CD1c-positive myeloid dendritic cell (primary cell): ENCODE measurements around the gene RASL10B.
"Not testable (repeated sequence)": the region's sequence is repeated elsewhere in the genome, so short reads cannot be mapped to it uniquely, and the experiment has no call there.

ENCODE experiments used
- DNase-seq: peaks from one replicate; pipeline ENCODE4 v3.0.0-alpha.2; 2016; ENCODE audit errors: extremely low spot score

The RASL10B gene

DNA sequence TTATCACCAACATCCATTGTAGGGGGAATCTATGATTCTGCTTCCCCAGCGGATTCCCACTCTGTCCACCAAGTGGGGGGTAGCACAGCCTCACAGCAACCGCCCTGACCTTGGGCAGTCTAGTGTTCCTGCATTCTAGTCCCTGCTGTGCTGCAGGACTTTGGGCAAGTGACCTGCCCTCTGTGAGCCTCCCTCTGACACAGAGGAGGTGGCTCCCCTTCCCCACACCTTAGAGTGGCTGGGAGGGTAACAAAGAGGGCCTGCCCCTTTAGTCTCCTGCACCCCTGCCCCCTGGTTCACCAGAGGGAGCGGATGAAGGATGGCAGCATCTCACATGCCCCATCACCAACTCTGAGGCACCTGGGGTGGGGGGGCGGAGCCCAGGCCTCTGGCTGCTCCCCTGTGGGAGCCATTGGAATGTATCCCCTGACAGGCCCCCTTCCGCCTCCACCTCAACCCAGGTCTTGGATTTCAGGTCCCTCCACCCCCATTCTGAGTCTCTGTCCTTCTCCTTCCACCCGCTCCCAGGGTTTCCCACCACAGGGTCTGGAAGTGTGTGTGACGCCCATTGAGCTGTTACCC is 11.5 kb downstream of the RASL10B start:
- no peak for DNase-seq

DNA sequence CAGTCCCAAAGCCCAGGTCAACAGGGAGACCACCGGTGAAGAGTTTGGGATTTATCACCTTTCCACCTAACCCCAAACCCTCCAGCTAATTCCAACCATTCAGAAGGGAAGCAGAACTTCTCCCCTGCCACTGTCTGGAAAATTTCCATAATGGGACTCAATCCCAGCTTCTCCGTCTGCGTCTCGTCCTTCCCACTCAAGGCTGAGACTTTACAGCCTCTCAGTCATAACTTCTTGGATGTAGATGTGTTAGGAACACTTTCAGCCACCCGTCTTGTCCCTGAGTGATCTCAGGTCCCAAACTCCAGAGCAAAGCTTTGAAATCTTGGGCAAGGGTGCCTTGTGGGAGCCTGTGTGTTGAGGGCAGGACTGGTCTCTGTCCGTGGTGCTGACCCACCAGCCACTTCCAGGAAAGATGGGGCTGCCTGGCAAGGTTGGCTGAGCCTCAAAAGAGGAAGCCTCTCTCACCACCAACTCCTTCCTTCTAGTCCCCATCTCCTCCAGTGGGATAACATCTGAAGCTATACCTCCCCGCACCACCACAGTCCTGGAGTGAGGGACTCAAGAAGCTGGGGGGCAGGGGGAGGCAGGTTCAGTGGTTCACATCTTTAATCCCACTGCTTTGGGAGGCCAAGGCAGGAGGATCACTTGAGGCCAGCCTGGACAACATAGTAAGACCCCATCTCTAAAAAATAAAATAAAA is 12.3 kb downstream of the RASL10B start:
- peak; percentile 44 for DNase-seq

DNA sequence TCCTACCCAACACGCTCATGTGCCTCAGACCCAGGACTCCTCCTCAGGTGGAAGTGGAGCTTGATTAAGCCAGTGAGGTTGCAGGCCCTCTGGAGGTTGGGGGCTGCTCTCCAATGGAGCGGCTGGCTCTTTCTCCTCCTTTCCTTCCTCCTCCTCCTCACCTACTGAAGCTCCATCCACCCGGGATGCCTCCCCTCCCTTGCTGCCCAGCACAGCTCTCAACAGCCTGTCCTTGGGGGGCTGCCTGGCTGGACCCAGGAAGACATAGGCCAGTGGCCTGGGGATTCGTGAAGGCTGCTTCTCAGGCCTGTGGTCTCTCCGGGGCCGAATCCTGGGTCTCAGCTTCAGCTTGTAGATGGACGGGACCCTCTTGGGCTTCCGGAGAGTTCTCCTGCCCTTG is 13.4 kb downstream of the RASL10B start:
- no peak for DNase-seq

DNA sequence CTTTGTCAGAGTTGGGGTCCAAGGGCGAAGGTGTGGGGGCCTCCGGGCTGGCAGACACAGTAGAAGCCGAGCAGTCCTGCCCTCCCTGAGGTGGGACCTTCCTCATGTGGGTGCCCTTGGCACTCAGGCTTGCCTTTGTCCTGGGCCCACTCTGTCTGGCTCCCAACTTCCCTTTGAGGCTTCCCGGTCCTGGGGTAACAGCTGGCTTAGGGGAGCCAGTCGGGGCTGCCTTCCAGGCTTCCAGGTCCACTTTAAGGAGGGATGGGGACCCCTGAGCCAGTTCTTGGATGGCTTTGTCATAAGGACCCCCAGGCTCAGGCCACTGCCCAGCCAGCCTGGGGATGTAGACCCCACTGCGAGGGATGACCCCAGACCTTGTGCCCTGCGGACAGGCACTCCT is 13.8 kb downstream of the RASL10B start:
- DNase-seq, result no peak

DNA sequence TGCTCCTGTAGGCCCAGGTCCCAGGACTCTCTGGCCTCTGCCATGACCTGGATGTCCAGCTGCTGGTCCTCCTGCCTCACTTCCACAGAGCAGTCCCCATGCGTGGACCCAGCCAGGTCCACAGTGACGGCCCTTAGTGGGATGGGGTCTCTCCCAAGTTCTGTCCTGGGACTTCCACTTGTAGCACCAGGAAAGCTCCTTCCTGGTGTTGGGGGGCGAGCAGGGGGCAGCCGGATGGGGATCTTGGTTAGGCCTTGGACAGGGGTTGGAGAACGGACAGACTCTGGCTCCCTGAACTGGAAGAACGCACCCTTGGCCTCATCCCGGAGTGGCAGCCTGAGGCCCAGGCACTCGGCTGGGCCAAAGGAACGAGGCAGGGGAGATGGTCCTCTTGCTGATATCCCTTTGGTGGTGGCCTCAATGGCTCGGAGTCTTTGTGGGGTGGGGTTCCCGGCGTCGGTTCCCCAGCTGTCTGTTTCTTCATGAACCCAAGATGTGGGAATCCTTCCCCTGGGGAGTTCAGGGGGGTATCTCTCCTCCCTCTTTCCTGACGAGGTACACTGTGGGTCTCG is 14.4 kb downstream of the RASL10B start:
- no peak for DNase-seq

DNA sequence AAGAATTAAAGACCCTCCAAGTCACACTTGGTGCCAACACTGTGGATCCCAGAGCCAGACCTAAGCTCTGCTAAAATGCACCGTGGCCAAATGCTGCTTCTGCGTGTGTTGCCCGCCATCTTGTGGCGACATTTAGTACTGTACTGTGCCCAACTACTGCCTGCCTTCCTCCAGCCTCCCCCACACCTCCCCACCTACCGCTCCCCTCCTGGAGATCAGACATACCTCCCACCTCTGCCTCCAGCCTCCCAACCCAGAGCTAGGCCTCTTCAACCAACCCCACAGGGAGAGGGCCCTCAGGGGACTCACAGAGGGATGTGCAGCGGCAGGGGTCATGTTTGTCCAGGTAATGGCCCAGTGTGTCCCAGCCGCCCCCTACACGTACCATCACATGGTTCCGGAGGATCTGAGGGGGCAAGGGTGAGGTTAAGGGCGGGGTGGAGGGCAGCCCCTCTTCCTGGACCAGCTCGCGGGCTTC is 16.1 kb downstream of the RASL10B start:
- peak; percentile 81 for DNase-seq

DNA sequence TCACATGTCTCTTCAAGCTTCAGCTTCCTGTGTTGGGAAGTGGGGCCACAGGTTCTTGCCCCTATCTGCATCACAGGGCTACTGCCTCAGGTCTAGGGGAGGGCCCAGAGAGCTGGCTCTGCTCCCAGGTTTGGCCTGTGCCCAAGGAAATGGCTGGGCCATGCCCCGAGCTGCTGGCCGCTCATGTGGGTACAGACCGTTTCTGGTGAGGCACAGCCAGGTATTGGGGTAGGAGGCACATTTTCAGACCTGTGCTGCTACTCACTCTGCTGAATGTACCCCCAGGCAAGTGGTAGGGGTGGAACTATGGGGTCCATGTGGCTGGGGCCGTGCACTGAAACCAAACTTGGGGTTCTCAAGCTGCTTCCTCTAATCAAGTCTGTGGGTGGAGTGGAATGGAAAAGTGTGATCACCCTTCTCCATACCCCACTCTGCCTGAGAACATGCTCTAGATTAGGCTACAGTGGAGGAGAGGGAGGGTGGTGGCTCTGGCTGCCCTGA is 17.0 kb downstream of the RASL10B start:
- DNase-seq, result no peak

DNA sequence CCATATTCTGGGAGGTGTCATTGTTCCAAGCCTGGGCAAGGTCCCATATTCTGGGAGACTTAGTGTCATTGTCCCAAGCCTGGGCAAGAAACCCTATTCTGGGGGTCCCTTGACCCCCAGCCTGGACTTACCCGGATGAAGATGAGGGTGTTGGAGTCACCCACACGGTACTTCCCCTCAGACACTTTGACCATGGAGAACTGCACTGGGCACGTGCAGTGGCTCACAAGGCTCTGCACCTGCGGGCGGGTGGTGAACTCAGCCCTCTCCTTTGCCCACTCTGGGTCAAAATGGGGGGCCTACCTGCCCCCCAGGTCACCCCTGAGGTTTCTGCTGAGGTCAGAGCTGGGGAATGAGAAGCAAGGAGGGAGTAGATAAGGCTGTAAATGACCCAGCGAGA is 17.5 kb downstream of the RASL10B start:
- no peak for DNase-seq

DNA sequence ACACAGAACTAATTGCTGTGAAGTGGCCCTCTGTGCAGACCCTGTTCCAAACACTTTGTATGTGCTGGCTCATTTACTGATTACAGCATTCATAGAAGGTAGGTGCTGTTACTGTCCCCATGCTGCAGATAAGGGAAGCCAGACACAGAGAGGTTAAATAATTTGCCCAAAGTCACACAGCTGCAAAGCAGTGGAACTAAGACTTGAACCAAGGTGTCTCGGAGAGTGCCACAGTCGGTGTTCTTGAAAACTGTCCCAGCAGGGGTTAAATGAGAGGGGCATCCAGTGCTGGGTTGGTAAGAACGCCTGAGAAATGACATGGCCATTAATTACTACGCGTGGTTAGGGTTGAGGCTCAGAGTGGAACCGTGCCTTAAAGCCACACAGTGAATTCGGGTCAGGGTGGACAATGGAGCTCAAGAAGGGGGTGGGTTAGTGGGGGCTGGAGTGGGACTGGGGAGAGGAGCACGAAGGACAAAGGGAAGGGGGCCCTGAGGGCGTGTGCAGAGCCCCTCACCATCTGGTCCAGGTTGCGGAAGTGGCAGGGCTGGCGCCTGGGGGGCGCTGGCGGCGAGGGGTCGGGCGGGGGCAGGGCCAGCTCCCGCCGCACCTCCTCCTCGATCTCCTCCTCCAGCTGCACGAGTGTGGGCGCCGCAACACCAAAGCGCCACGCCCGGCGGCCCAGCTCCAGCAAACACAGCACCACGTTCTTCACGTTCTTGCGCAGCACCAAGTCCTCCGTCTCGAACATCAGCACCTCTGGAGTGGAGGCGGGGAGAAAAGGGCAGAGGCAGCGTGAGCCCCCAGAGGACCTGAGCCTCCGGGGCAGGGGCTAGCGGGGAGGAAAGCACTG is 18.3 kb downstream of the RASL10B start:
- DNase-seq, result no peak

DNA sequence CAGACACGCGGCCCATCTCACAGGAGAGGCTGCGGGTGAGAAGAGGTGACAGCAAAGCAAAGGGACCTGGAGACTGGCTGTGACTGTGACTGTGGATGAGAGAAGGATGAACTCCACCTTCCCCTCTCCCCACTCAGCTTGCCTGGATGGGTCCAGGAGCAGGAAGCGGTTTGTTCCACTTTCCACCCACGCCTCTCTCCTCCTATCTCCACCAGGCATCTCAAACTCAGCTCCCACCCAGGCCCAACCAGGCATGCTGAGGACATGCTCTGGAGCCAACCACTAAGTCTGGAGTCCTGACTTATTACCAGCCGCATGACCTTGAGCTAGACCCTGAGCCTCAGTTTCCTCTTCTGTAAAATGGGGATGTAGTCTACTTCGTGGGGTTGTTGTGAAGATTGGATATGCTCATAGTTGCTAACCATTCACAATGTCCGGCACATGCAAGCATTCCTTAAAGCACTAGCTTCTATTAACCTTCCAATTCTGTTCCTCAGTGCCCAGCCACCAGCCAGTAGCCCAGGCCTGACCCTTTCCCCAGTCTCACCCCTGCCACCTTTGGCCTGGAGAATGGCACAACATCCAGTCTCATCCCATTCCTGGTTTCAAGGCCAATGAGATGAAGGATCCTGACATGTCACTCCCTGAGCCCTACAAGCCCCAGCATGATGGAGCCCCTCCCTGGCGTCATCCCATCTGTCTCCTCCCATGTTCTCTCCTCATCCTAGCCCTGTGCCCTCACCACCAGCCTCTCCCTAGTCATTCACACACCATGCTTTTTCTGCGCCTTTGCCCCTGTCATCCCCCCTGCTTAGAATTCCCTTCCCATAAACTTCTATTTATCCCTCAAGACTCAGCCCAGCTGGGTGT is 19.3 kb downstream of the RASL10B start:
- no peak for DNase-seq

DNA sequence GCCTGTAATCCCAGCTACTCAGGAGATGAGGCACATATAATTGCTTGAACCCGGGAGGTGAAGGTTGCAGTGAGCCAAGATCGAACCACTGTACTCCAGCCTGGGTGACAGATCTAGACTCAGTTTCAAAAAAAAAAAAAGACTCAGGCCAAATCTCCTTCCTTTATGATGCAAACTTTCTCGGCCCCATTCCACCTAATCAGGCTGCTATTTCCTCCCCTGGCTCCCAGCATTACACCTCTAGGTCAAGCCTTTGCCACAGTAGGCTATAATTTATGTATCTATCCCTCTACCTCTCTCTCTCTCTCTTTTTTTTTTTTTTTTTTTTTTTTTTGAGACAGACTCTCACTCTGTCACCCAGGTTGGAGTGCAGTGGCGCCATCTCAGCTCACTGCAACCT is 20.1 kb downstream of the RASL10B start:
- not testable (repeated sequence) for DNase-seq

DNA sequence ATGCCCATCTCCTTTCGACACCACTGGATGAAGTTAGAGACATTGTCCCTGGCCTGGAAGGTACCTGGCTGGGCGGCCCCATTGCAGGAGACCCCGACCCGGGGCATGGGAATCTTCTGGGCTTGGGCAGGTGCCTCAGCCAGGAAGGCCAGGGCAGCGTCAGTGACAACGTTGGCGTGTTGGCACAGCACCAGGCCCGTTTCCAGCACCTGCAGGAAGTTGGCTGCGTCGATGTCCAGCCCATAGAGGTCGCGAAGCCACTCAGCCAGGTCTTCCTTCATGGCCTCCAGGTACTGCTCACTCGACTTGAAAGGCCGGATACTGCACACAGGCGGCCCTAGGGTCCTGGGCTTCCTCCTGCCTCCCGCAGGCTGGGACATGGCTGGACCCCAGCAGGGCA is 21.0 kb downstream of the RASL10B start:
- DNase-seq, result no peak

DNA sequence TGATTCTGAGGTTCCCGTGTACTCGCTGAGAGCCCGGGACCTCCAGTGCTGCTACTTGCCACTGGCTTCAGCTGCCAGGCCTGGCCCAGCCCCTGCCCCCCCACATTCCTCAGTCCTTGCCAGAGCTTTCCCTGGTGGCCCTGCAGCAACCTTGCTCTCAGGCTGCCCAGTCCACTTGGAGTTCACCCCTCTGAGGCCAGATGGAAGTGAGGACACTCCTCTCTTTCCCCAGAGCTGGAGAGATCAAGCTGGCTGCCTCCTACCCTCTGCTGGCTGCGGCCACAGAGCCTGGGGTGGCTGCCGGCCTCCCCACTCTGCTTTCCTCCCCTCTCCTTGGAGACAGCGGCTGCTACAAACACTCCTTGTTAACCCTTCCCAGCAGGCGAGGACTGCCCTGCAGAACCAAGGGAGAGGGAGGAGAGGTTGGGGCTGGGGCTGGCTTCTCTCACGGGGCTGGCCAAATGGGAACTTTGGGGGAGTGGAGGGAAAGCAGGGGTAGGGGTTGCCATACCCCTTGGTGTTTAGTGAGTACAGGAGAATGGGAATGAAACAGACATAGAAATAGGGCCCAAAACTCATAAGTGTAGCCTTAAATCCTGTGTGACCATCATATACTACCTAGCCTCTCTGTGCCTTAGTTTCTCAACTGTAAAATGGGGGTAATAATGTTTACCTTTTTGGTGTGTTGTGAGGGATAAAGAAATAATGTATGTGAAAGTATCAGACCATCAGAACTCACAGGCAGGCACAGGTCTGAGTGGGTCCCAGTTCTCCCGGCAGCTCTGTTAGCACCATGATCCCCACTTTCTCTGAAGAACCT is 21.7 kb downstream of the RASL10B start, which contains the start of gene GAS2L2:
TSS of gene GAS2L2 (minus strand) at position 295 of the 820 bp plus-strand sequence. CDS start 389 bp downstream, outside the sequence.
- DNase-seq, result no peak

DNA sequence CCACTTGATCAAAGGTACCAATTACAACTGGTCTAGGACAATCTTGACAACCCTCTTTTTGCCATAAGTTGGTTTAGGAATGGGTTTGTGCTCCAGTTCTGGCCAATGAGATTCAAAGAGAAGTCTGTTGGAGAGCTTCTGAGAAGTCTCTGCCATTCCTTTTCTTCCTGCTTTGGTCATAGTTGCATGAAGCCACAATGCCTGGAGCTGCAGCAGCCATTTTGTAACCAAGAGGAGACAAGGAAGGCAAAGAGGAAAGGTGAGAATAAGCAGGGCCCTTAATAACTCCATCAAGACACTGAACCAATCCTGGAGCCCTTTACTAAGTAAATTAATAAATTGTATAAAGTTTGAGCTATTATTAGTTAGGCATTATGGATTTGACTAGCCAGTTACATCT is 25.8 kb downstream of the RASL10B start:
- no peak for DNase-seq

DNA sequence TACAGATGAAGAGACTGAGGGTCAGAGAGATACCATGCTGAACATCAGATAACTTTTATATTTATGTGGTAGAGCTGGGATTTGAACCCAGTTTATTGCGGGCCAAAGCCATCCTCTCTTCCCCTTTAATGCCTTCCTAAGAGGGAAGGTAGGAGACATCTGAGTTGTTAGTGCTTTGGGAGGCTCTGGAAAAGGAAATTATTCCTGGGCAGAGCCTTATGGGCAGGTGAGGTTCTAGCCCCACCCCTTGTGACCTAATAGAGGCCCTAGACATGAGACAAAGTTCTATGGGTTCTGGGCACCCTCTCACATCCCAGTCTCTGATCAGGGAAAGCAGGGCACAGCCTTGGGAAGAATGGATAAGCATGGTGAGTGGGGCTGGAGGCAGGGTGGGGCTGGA is 29.1 kb downstream of the RASL10B start, which contains the start of gene C17orf50:
TSS of gene C17orf50 (plus strand) at position 301 of the 400 bp plus-strand sequence. CDS start at position 356, 55 bp downstream.
- DNase-seq, result no peak

DNA sequence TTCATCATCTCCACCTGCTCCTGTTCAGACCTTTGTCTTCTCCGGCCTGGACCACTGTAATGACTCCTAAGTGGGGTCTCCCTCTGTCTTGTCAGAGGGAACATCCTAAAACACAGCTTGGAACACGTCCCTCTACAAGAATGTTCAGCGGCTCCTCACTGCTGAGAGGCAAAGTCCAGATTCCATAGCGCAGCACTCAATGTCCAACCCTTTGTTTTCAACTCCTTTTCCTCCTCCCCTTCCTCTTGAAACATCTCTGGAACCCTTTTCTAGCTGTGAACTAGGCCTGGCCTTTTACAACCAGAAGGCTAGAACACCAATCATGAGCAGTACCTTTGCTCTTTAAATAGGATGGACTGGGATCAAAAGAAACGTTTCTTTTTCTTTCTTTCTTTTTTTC is 30.2 kb downstream of the RASL10B start:
- DNase-seq, result no peak

DNA sequence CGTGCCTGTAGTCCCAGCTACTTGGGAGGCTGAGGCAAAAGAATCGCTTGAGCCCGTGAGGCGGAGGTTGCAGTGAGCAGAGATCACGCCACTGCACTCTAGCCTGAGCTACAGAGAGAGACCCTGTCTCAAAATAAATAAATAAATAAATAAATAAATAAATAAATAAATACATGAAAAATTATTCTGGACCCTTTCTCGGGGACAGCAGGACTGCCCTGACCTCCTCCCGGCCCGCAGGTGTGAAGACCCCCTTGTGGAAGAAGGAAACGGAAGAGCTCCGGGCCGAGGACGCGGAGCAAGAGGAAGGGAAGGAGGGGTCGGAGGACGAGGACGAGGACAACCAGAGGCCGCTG is 32.3 kb downstream of the RASL10B start:
- no peak for DNase-seq

DNA sequence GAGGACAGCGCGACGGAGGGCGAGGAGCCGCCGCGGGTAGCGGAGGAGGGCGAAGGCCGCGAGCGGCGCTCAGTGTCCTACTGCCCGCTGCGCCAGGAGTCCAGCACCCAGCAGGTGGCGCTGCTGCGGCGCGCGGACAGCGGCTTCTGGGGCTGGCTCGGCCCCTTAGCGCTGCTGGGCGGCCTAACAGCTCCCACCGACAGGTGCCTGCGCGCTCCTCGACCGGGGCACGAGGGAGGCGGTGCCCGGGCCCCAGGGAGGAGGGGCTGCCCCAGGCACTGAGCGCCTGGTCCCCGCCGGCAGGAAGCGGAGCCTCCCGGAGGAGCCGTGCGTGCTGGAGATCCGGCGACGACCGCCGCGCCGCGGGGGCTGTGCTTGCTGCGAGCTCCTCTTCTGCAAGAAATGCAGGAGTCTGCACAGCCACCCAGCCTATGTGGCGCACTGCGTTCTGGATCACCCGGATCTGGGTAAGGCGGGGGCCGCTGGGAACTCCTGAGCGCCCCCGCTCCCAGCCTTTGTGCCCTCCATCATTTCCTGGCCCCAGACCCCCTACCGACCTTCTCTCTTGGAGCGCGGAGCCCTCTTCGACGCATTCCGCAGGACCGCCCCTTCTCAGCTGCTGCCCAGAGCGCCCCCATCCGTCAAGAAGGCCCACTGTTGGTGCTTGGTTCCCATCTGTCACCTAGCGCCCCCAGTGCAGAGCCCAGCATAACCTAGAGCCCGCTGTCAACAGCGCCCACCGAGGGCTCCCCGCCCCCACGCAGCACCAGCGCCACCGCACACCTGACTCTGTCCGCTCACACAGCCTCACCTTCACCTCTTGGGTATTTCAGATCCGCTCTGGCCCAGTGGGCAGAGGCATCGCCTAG is 32.9 kb downstream of the RASL10B start:
- peak; percentile 93 for DNase-seq

DNA sequence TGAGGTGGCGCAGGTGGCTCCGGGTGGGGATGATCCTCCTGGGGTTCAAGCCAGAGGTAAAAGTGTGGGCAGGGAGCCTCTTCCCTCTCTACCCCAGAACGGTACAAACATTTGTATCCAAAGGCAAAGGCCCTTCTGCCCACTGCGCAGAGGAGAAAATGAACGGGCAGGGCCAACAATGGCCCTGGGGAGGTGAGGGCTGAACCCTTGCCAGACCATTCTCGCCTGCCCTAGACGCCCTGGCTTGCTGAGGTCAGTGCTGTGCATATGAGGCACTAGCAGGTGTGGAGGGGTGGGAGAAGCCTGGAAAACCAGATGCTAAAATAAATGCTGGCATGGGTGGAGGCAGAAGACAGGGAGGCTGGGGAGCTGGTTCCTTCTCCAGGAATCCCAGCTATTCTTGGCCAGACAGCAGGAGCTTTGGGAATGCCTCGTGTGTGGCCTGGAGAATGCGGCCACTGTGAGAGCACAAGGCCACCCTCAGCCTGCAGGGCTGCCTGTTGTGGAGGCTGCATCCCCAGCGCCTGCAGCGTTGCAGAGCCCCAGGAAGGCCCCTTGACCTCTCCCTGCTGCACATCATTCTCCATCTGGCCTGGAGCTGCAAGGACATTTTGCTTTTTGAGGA is 33.8 kb downstream of the RASL10B start:
- DNase-seq, result no peak
